Activated CD4-positive, alpha-beta T cell treated with anti-CD3 and anti-CD28 coated beads, Interleukin-2, amount 50 U/mL, for 1 hour (primary cell): ENCODE data around the gene KRTAP9-9.
"Not testable (repeated sequence)": the region's sequence is repeated elsewhere in the genome, so short reads cannot be mapped to it uniquely, and the experiment has no call there.

Experiments used
- DNase-seq: peaks from one replicate; pipeline ENCODE4 v3.0.0-alpha.2; 2020

KRTAP9-9 gene

GRCh38 chr17:41267711-41268110 lies 12.5 kb downstream of the KRTAP9-9 start:
- DNase-seq = no peak

- DNase-seq = not testable (repeated sequence)
These were observed 16.1 kb downstream of the KRTAP9-9 start for GRCh38 chr17:41271323-41271722.

GRCh38 chr17:41271858-41272257 lies 16.7 kb downstream of the KRTAP9-9 start:
- no peak for DNase-seq

- not testable (repeated sequence) for DNase-seq
These were observed 20.5 kb downstream of the KRTAP9-9 start, which contains the start of gene KRTAP9-7 for GRCh38 chr17:41275648-41276190. Gene KRTAP9-7 (plus strand): TSS chr17:41275698. CDS start chr17:41275698, 0 bp downstream.

GRCh38 chr17:41278176-41278955 lies 23.2 kb downstream of the KRTAP9-9 start:
- DNase-seq = no peak

GRCh38 chr17:41284043-41284442 lies 28.9 kb downstream of the KRTAP9-9 start:
- DNase-seq = no peak

GRCh38 chr17:41284546-41284945 lies 29.4 kb downstream of the KRTAP9-9 start:
- no peak for DNase-seq

GRCh38 chr17:41287050-41287449 lies 31.9 kb downstream of the KRTAP9-9 start:
- no peak for DNase-seq

GRCh38 chr17:41294016-41294415 lies 38.8 kb downstream of the KRTAP9-9 start:
- DNase-seq = no peak

- no peak for DNase-seq
These were observed 41.7 kb downstream of the KRTAP9-9 start for GRCh38 chr17:41296846-41297245.

GRCh38 chr17:41298458-41299135 lies 43.4 kb downstream of the KRTAP9-9 start:
- no peak for DNase-seq

GRCh38 chr17:41301204-41301790 lies 46.1 kb downstream of the KRTAP9-9 start:
- DNase-seq = no peak

- DNase-seq = no peak
These were observed 47.0 kb downstream of the KRTAP9-9 start, which contains the start of gene KRTAP29-1 for GRCh38 chr17:41301916-41302901. Gene KRTAP29-1 (minus strand): TSS chr17:41302851. CDS start chr17:41302851, 0 bp downstream.

GRCh38 chr17:41302981-41303380 lies 47.8 kb downstream of the KRTAP9-9 start:
- DNase-seq = no peak

GRCh38 chr17:41304091-41304490 lies 48.9 kb downstream of the KRTAP9-9 start:
- no peak for DNase-seq
